D721Med (cell line): ENCODE measurements around the gene CACNB2.
"Not testable (repeated sequence)": the region's sequence is repeated elsewhere in the genome, so short reads cannot be mapped to it uniquely, and the experiment has no call there.

Experiments
- DNase-seq: peaks from one replicate; pipeline ENCODE4 v3.0.0; 2011; ENCODE audit warnings: low spot score; ENCODE audit not compliant: insufficient read length
- FAIRE-seq: peaks from 2 replicates; lab custom pipeline; 2011; peaks lifted over from hg19 to GRCh38; lab: Jason Lieb, UNC
- CTCF ChIP-seq: IDR thresholded peaks from 2 replicates; pipeline ENCODE4 v1.5.1; 2012; ENCODE audit warnings: mild to moderate bottlenecking, control low read depth; ENCODE audit not compliant: insufficient read depth; ENCODE audit errors: missing control alignments

Gene CACNB2

GRCh38 chr10:18155321-18155720, 15.1 kb downstream of the CACNB2 start:
- TF ChIP-seq CTCF: no peak
- no peak for FAIRE-seq
- no peak for DNase-seq

GRCh38 chr10:18156797-18157196, 16.6 kb downstream of the CACNB2 start:
- not testable (repeated sequence) for FAIRE-seq, DNase-seq

- DNase-seq (no peak), FAIRE-seq (no peak)
- no peak for TF ChIP-seq CTCF
Observed at GRCh38 chr10:18157881-18158280, 17.7 kb downstream of the CACNB2 start.

- DNase-seq (no peak), FAIRE-seq (no peak)
- TF ChIP-seq CTCF: no peak
Observed at GRCh38 chr10:18158773-18159265, 18.6 kb downstream of the CACNB2 start.

GRCh38 chr10:18159557-18159956, 19.3 kb downstream of the CACNB2 start:
- no peak for TF ChIP-seq CTCF
- DNase-seq: no peak

GRCh38 chr10:18162021-18162627, 21.9 kb downstream of the CACNB2 start:
- FAIRE-seq: no peak
- no peak for DNase-seq
- TF ChIP-seq CTCF: no peak

More at GRCh38 chr10:18159557-18159956, 19.3 kb downstream of the CACNB2 start:
- FAIRE-seq: no peak

- FAIRE-seq (no peak), DNase-seq (no peak)
- TF ChIP-seq CTCF: no peak
Observed at GRCh38 chr10:18164093-18164492, 23.9 kb downstream of the CACNB2 start.
